Natural killer cell (primary cell): ENCODE results near the gene HMCN2. TPM values are rescaled to one million over a fixed set of nuclear protein-coding genes. Genes with fewer than 3 reads are reported as not detected.

ENCODE experiments used
- ATAC-seq, 3 donors: fragments of 150-1000 bp in 2 of 3; fragments of 200-7000 bp in 1 of 3; cut with Tn5 transposase; 1 replicate in 1 of 3; 2 replicates in 2 of 3; pipeline ENCODE4 v1.10.0; 2021; ENCODE audit warnings: mild to moderate bottlenecking in 2 of 3, moderate library complexity in 2 of 3
- DNase-seq, 2 donors: peaks; one replicate each; pipeline versions ENCODE4 v3.0.0 to v3.0.0-alpha.2; 2013 to 2021; ENCODE audit warnings: mixed read lengths in 1 of 2
- H3K27ac ChIP-seq: one replicate; pipeline ENCODE4 v1.5.1; 2013; ENCODE audit warnings: mild to moderate bottlenecking, low read length
- H3K27me3 ChIP-seq: one replicate; pipeline ENCODE4 v1.6.1; 2013; ENCODE audit warnings: low read length; ENCODE audit not compliant: control insufficient read depth, insufficient read depth
- H3K36me3 ChIP-seq: one replicate; pipeline ENCODE4 v1.6.1; 2013; ENCODE audit warnings: low read length; ENCODE audit not compliant: control insufficient read depth, insufficient read depth
- H3K4me1 ChIP-seq: one replicate; pipeline ENCODE4 v1.6.1; 2013; ENCODE audit warnings: low read length; ENCODE audit not compliant: control insufficient read depth, insufficient read depth
- H3K4me3 ChIP-seq: one replicate; pipeline ENCODE4 v1.5.1; 2013; ENCODE audit warnings: low read length
- H3K9me3 ChIP-seq: one replicate; pipeline ENCODE4 v1.6.1; 2013; ENCODE audit warnings: low read length; ENCODE audit not compliant: control insufficient read depth, insufficient read depth
- H3K27ac Mint-ChIP-seq, 2 donors: one replicate each; pipeline ENCODE4 v1.8.0; 2022; ENCODE audit warnings: mild to moderate bottlenecking in 2 of 2, mixed read lengths in 2 of 2, moderate library complexity in 1 of 2
- H3K27me3 Mint-ChIP-seq, 2 donors: one replicate each; pipeline ENCODE4 v1.8.0; 2022; ENCODE audit warnings: low read depth in 2 of 2, mixed read lengths in 2 of 2
- H3K36me3 Mint-ChIP-seq: one replicate; pipeline ENCODE4 v1.8.0; 2022; ENCODE audit warnings: mixed read lengths
- H3K4me1 Mint-ChIP-seq, 2 donors: one replicate each; pipeline ENCODE4 v1.8.0; 2022; ENCODE audit warnings: mixed read lengths in 2 of 2
- H3K4me3 Mint-ChIP-seq: one replicate; pipeline ENCODE4 v1.8.0; 2022; ENCODE audit warnings: mild to moderate bottlenecking, moderate library complexity, mixed read lengths
- H3K9me3 Mint-ChIP-seq, 2 donors: one replicate each; pipeline ENCODE4 v1.8.0; 2022; ENCODE audit warnings: mixed read lengths in 2 of 2
- CTCF ChIP-seq: fragments of 200-600 bp; IDR thresholded peaks from one replicate; pipeline ENCODE4 v1.8.0; 2022; ENCODE audit warnings: antibody characterized with exemption
- WGBS: methylation state at CpG from one replicate; pipeline ENCODE4 v1.1.7; 2013; ENCODE audit warnings: missing lambda C conversion rate; ENCODE audit not compliant: insufficient coverage; 5-methylcytosine and 5-hydroxymethylcytosine counted together
- intact Hi-C: fragments of 100-400 bp; cut with micrococcal nuclease; formaldehyde crosslinking; loops from one replicate; pipeline ENCODE4 v1.14.2; 2022
- total RNA-seq, 4 donors: library from RNA; stranded (reverse); fragments of 120-200 nt in 1 of 4; gene quantifications; one replicate each; pipeline versions ENCODE4 v1.2.3 to v1.2.4, GENCODE V29; 2013 to 2022

Gene HMCN2
- total RNA-seq, 3 donors from 2014 or later (not counting 1 experiment from before 2014, with no cell fraction given) = not detected

- Histone ChIP-seq H3K9me3 (no peaks in the 10 kb centered on the region), H3K4me3 (no peak overlapping the region), H3K4me1 (no peaks in the 10 kb centered on the region), H3K27me3 (no peaks in the 10 kb centered on the region), H3K27ac (no peak overlapping the region), H3K36me3 (no peaks in the 10 kb centered on the region)
- TF ChIP-seq CTCF = no peak
- WGBS = 76% methylated on average over 1 of the region's 1 CpG
- H3K9me3 Mint-ChIP-seq = no peaks in the 10 kb centered on the region
- H3K27me3 Mint-ChIP-seq = no peaks in the 10 kb centered on the region
- H3K27ac Mint-ChIP-seq = no peak overlapping the region
- H3K4me3 Mint-ChIP-seq = no peak overlapping the region
- DNase-seq (no peak), ATAC-seq (no peak)
- H3K36me3 Mint-ChIP-seq = no peaks in the 10 kb centered on the region
- intact Hi-C loops = no loop called here
- no peaks in the 10 kb centered on the region for H3K4me1 Mint-ChIP-seq
Measured at GRCh38 chr9:130360672-130361071, 95.1 kb downstream of the HMCN2 start.

GRCh38 chr9:130361873-130362362 lies 96.4 kb downstream of the HMCN2 start:
- TF ChIP-seq CTCF = no peak
- H3K36me3 Mint-ChIP-seq = no peaks in the 10 kb centered on the region
- Histone ChIP-seq H3K4me1 (no peaks in the 10 kb centered on the region), H3K27ac (no peak overlapping the region), H3K27me3 (no peaks in the 10 kb centered on the region), H3K4me3 (no peak overlapping the region), H3K9me3 (no peaks in the 10 kb centered on the region), H3K36me3 (no peaks in the 10 kb centered on the region)
- H3K9me3 Mint-ChIP-seq = no peaks in the 10 kb centered on the region
- intact Hi-C loops = no loop called here
- no peak overlapping the region for H3K4me3 Mint-ChIP-seq
- no peaks in the 10 kb centered on the region for H3K4me1 Mint-ChIP-seq
- ATAC-seq (no peak), DNase-seq (no peak)
- H3K27me3 Mint-ChIP-seq = peaks cover 0 to 4% of the 10 kb centered on the region in 2 donors
- no peak overlapping the region for H3K27ac Mint-ChIP-seq
- WGBS = 87% methylated on average over 6 of the region's 9 CpGs

GRCh38 chr9:130362691-130363090 lies 97.1 kb downstream of the HMCN2 start:
- Mint-ChIP-seq H3K27ac (no peak overlapping the region), H3K4me1 (no peaks in the 10 kb centered on the region), H3K27me3 (peaks cover 0 to 4% of the 10 kb centered on the region in 2 donors), H3K9me3 (no peaks in the 10 kb centered on the region), H3K36me3 (no peaks in the 10 kb centered on the region), H3K4me3 (no peak overlapping the region)
- Histone ChIP-seq H3K36me3 (no peaks in the 10 kb centered on the region), H3K4me1 (no peaks in the 10 kb centered on the region), H3K27ac (no peak overlapping the region), H3K9me3 (no peaks in the 10 kb centered on the region), H3K4me3 (no peak overlapping the region), H3K27me3 (no peaks in the 10 kb centered on the region)
- 92% methylated on average over 13 of the region's 13 CpGs for WGBS
- intact Hi-C loops = no loop called here
- DNase-seq = no peak
- no peak for TF ChIP-seq CTCF
- ATAC-seq = no peak

GRCh38 chr9:130363755-130364404 lies 98.3 kb downstream of the HMCN2 start:
- Histone ChIP-seq H3K36me3 (no peaks in the 10 kb centered on the region), H3K4me1 (no peaks in the 10 kb centered on the region), H3K27me3 (no peaks in the 10 kb centered on the region), H3K27ac (no peak overlapping the region), H3K4me3 (no peak overlapping the region), H3K9me3 (no peaks in the 10 kb centered on the region)
- ATAC-seq (no peak), DNase-seq (no peak)
- H3K4me1 Mint-ChIP-seq = no peaks in the 10 kb centered on the region
- no peak for TF ChIP-seq CTCF
- intact Hi-C loops = no loop called here
- H3K36me3 Mint-ChIP-seq = no peaks in the 10 kb centered on the region
- H3K4me3 Mint-ChIP-seq = no peak overlapping the region
- WGBS = 73% methylated on average over 8 of the region's 9 CpGs
- no peak overlapping the region for H3K27ac Mint-ChIP-seq
- peaks cover 0 to 4% of the 10 kb centered on the region in 2 donors for H3K27me3 Mint-ChIP-seq
- H3K9me3 Mint-ChIP-seq = no peaks in the 10 kb centered on the region
